HS-5 (cell line): ENCODE results near the gene TPRN.

ENCODE experiments used
- DNase-seq: peaks from one replicate; pipeline ENCODE4 v3.0.0-alpha.2; 2012; ENCODE audit warnings: low read depth

TPRN gene

DNA sequence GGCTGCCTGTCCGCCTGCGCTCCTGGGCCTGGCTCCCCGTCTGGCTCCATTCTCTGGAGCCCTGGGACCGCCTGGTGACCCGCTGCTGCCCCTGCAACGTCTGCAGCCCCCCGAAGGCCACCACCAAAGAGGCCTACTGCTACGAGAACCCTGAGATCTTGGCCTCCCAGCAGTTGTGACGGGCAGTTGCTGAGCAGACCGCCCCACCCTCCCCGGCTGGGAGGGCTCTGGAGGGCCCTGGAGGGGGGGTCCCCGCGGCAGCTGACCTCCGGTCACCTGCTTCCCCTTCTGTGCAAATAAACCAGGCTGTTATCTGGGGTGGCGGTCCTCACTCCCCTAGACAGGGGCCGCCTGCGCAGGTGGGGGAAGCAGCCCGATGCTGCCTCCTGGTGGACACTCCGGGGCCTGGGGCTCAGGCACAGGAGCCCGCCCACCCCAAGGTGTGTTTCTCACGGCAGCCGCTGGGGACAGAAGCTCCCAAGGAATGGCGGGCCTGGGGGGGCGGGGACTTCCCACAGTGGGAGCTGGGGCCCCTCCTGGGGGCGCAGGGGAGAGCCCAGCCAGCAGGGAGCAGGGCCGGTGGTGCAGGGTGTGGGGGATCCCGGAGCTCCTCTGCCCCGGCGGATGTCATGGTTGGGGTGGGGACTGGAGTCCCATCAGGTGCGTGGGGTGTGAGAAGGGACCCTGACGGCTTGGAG lies 35.8 kb upstream of the TPRN start:
- DNase-seq, result no peak

GRCh38 chr9:137235424-137236237 lies 35.1 kb upstream of the TPRN start:
- no peak for DNase-seq

- no peak for DNase-seq
Observed at GRCh38 chr9:137234758-137235423, 34.4 kb upstream of the TPRN start.

GRCh38 chr9:137234055-137234697 lies 33.6 kb upstream of the TPRN start:
- DNase-seq, result no peak

DNA sequence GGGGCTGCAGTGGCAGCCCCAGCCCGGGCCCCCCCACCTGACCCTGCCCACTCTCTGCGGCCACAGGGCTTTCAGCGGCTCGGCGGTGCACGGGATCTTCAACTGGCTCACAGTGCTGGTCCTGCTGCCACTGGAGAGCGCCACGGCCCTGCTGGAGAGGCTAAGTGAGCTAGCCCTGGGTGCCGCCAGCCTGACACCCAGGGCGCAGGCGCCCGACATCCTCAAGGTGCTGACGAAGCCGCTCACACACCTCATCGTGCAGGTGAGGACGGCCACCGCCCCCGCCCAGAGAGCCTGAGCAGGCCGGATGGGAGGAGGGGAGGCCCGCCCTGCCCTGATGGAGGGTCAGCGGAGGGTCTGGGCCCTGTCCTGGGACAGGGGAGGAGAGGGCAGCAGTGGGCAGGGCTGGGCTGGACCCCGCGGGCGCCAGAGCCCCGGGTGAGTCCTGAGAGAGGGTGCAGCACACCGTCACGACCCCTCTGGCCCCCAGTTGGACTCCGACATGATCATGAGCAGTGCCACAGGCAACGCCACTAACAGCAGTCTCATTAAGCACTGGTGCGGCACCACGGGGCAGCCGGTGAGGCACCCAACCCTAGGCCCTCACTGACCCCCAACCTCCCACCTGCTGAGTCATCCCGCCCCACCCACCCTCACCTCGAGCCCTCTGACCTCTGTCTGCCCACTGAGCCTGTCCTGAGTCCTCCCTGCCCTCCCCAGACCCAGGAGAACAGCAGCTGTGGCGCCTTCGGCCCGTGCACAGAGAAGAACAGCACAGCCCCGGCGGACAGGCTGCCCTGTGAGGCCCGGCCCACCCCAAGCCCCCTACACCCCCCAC lies 32.8 kb upstream of the TPRN start:
- no peak for DNase-seq

- DNase-seq, result no peak
Observed at GRCh38 chr9:137232510-137232909, 32.0 kb upstream of the TPRN start.

DNA sequence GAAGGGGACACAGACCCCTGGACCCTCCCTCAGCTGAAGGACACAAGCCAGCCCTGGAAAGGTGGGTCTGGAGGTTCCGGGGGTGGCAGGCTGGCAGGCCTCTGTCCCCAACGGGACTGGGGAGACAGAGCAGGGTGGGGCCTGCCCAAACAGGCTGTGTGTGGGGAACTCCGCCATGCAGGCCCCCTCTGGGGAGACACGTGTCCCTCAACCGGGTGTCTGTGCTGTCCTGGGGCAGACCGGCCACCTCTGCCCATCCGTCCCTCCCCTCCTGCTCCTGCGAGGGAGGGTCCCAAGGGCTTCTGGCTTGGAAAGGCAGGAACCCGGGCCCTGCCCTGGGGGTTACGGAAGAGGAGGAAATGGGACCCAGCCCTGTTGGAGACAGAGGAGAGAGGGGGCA lies 31.6 kb upstream of the TPRN start:
- DNase-seq, result no peak

DNA sequence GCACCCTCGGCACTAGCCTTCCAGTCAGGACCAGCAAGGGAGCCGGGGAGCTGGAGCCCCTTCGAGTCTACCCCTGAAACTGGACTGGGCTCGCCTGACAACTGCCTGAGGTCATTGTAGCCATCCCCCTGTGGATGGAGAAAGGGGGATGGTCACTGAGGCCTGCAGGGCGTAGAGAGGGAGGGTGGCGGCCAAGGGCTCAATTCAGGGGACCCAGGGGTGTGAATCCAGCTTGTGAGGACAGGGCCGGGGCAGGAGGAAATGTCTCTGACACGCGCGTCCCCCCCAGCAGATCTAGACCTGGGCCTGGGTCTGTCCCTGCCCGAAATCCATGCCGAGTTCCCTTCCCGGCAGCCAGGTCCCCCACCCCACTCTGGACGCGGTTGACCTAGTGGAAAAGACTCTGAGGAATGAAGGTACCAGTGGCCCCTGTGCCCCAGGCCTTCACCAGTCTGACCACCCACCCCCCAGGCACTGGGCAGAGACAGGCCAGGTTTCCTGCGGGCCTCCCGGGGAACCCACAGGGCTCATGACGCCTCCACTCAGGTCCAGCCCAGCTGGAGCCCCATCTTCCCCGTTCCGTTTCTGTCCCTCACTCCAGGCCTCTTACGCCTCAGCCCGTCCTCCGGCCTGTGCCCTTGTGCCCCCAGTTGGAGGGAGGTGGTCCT lies 31.0 kb upstream of the TPRN start:
- DNase-seq, result no peak

GRCh38 chr9:137230705-137231371 lies 30.3 kb upstream of the TPRN start, which contains the start of gene SLC34A3:
Gene SLC34A3 (plus strand): TSS chr9:137230901. CDS start chr9:137231703, 802 bp downstream.
- DNase-seq, result no peak

DNA sequence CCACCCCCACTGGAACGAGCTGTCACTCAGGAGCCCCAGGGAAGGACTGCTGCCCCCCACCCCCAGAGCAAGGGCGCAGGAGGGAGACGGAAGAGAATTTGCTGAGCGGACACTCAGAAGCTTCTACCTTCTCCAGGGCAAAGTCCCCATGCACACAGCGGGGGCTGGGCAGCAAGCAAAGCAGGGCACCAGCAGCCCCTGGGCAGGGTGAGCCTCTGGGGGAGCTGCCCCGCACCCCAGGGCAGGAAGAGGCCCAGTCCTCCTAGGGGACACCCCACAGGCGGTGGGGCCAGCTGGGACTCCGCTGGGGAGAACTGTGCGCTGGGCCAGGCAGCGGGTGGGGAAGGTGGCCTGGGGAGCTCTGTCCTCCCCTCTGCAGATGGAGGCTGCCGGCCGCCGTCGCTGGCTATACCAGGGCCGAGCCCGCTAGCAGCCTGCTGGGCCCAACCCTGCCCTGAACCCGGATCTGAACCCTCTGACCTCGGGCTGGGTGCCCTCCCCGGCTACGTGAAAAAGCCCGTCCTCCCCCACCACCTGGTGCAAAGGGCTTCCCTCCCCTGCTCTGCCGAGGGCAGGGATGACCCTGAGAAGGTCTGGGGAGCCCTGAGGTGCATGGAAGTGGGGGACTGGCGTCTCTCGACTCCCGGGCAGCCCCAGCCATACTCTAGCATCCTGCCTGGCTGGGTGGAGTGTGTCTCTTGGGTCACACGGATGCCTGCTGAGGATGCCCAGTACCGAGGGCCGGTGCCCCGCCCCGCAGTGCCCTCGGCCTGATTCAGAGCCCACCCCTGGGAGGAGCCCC lies 29.6 kb upstream of the TPRN start:
- DNase-seq, result no peak

DNA sequence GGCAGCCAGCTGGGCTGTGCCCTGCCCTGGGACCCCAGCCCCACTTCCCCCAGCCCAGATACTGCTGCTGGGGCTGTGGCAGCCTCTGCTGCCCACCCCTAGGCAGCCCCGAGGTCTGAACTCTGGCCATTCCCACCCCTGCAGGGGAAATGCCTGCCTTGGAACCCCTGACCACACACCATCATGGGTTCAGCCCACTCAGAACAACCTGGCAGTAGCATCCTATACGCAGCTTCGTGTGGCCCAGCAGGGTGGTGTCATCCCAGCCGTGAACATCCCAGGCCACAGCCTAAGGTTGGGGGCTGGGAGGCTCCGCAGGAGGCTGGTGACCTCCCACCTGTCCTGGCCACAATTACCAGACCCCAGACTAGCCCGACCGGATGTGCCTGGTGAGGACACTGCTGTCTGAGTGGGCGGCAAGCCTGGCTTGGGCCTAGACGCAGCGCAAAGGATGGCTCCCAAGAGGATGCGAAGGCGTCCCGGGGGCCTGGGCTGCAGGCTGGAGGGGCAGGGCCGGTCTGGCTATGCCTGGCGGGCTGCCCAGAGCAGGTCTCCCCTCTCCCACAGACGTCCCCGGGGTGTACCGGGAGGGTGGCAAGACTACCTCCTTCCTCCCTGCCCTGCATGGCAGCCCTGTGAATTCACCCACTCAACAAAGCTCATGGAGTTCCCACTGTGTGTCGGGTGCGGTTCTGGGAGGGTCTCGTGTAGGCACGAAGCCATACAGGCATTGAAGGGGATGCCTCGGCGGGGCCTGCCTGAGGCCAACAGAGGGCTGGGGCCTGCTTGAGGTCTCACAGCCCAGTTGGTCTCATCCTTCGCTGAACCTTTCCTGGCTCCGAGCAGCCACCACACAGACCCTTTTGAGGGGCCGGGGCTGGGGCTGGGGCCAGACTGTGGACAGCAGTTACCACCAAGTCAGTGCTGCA lies 28.7 kb upstream of the TPRN start:
- no peak for DNase-seq

- DNase-seq, result no peak
Observed at GRCh38 chr9:137228506-137228967, 28.0 kb upstream of the TPRN start.

GRCh38 chr9:137227853-137228505 lies 27.4 kb upstream of the TPRN start:
- DNase-seq, result no peak

DNA sequence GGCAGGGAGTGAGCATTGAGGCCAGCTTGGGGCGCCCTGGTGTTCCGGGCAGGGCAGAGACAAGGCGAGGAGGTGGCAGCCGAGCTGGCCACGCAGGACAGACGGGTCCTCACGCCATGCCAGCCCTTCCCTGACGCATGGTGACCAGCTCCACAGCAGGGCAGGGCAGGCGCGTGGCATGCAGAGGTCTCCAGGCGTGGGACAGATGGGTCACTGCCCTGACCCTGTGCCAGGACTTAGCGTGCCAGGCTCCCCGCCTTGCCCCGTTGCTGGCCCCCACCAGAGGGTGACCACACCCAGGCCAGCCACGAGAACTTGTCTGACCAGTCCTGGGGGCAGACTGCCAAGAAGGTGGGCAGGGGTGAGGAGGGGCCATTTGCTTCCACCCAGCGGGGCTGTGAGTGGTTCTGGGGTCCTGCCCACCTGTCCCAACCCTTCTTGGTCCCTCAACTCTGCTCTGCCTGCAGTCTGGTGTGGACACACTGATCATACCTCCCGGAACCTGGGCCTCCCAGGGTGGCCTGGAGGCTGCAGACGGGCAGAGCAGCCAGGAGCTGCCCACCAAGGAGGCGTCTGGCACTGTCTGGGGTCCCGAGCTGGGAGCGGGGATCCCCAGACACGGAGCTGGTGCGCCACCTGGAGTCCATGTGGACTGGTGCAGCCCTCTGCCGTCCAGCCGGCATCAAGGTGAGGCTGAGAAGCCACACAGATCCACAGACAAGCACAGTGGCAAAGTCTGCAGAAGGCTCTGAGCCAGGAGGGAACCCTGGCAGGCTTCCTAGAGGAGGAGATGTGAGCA lies 26.7 kb upstream of the TPRN start, which contains the start of gene RNF224:
RNF224 (plus strand) TSS at position 449 of the 799 bp plus-strand sequence. CDS start 834 bp downstream, outside the sequence.
- DNase-seq, result no peak

GRCh38 chr9:137226338-137227053 lies 26.0 kb upstream of the TPRN start:
- no peak for DNase-seq

- DNase-seq, result no peak
Observed at GRCh38 chr9:137225699-137226331, 25.3 kb upstream of the TPRN start.
